Right kidney (tissue), 1 donor: ENCODE data around the gene BCL2L11.

Source experiments
- DNase-seq: peaks from one replicate; pipeline ENCODE4 v3.0.0-alpha.2; 2016

Gene BCL2L11

DNA sequence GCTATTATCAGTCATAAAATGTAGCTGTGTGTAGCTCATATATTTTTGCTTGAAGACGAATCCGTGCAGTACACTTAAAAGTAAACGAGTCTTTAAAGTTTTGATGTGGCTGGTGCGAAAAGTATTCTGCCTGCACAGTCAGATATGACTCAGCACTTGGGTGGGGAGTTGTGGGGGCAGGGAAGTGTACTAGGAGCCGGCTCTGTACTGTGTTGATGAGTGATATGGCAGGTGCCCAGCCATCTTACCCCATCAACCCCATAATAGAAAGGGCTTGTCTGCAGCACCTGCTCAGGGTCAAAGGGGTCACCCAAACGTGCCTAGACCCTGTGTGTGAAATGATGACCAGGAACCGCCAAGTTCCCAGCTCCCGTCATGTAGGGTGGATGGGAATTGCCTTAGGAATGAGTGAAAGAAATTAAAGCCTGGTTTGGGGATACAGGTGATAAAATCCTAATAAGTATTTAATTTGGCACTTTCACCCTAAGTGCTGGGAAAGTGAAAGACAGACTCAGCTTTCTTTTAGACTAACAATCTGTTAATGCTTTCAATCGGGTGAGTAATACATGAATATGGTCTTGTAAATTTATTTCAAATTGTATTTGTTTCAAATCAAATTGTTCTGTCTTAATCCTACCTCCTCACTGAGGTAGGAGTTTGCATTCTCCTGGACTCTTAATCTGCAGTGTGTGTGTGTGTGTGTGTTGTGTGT lies 48.0 kb downstream of the BCL2L11 start:
- no peak for DNase-seq

DNA sequence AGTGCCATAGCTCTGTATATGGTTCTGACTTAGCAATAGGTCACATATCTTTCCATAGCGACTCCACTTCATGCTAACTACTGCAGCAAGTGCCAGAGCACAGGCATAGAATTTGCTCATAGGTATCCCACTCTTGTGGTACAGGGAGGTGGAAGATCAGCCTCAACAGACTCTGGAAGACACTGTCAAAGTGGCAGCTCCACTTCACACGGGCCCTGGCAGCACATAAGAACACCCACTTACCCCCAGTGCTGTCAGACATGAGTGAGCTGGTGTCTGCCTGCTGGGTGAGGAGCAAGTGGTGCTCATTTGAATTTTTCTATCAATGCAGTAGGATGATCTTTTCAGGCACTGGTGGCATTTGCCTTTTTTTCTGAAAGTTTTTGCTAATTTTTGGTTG lies 48.6 kb downstream of the BCL2L11 start:
- DNase-seq = no peak

DNA sequence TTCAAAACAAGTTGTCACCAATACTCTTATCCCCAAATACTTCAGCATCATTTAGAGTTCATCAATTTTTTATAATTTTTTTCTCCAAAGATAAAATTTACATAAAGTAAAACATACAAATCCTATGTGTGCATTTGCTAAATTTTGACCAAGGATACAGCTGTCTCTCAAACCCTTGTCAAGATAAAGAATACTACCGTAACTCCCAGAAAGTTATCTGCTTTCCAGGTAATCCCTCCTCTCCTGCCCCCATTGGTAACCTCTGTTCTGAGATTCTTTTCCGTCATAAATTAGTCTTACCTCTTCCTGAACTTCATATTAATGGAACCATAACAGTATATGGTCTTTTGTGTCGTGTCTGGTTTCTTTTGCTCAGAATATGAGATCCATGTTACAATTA lies 49.2 kb downstream of the BCL2L11 start:
- DNase-seq = no peak

DNA sequence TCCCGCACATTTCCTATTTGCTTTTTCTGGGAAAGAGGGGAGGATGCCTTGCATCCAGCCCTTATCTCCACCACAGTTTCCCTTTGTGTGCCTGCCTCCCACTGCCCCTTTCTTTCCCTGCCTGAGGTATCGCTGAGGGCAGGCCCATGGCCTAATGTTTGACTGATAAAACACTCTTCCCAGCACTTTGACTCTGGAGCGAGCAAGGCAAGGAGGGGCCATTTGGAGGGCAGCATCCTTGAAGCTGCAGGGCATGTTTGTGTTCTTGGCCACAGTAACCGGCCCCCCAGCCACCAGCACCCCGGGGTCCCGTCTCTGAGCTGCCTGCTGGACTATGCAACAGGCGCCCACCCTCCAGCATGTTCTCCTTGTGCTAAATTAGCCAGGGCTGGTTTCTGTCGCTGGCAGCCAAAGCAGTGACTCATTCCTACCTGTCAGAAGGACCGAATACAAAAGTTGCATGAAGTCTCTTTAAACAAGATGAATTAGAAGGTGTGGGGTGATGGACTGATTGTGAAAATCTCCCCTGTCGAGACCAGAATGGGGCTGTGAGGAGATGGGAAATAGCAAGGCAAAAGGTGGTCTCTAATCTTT lies 50.7 kb downstream of the BCL2L11 start:
- DNase-seq = no peak

DNA sequence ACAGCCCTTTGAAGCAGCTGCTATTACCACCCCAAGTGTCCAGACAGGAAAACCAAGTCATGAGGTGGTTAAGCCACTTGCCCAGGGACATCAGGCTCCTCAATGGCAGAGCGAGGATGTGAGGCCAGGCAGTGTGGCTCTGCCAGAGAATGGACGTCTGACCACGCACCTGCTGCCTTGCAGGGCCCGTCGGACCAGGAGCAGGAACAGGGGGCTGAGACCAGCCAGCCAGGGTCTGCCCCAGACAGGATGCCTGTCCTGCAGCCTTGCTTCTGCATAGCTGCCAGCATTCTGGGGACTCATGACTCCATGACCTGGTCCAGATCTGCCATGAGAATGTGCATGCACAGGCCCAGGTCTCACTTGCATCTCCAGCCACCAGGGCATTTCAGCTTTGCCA lies 52.0 kb downstream of the BCL2L11 start:
- no peak for DNase-seq

DNA sequence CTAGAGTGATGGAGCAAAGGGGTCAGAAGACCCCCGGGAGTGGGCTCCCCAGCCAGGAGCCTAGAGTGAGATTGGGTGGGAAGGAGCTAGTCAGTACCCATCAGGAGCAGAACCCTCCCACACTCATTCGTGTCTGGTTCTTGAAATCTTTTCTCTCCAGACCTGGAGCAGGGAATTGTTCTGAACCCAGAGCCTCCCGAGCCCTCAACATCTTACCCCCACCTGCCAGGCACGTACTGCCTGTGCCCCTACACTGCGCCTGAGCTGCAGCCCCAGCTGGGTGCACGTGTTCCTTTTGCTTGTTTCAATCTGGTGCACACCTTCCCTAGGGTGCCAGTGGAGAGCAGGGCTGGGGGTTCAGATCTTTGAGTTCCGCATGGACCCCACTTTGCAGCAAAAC lies 52.6 kb downstream of the BCL2L11 start:
- DNase-seq = no peak

- DNase-seq = no peak
These were observed 53.1 kb downstream of the BCL2L11 start for GRCh38 chr2:111173856-111174255.

- no peak for DNase-seq
These were observed 54.9 kb downstream of the BCL2L11 start for GRCh38 chr2:111175615-111176014.

- DNase-seq = no peak
These were observed 55.7 kb downstream of the BCL2L11 start for GRCh38 chr2:111176388-111176787.

- DNase-seq = no peak
These were observed 56.2 kb downstream of the BCL2L11 start for GRCh38 chr2:111176867-111177266.

DNA sequence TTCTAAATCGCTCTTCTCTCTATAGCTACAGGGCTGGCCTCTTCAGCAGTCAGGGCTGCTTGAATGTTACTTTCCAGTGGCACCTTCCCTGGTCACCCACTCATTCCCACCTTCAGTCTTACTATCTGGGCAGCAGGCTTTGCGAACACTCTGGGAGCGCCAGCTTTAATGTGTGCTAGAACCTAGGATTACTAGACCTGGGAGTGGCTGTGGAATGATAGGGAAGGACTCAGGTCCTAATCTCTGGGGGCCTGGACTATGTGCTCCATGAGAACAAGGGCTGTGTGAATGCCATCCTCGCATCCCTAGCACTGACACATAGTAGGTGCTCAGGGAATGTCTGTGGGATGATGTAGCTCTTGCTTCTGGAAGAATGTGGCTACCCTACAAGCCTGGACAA lies 57.6 kb downstream of the BCL2L11 start:
- no peak for DNase-seq

GRCh38 chr2:111178730-111179405 lies 58.2 kb downstream of the BCL2L11 start:
- no peak for DNase-seq

- no peak for DNase-seq
These were observed 61.4 kb downstream of the BCL2L11 start for GRCh38 chr2:111182121-111182520.

DNA sequence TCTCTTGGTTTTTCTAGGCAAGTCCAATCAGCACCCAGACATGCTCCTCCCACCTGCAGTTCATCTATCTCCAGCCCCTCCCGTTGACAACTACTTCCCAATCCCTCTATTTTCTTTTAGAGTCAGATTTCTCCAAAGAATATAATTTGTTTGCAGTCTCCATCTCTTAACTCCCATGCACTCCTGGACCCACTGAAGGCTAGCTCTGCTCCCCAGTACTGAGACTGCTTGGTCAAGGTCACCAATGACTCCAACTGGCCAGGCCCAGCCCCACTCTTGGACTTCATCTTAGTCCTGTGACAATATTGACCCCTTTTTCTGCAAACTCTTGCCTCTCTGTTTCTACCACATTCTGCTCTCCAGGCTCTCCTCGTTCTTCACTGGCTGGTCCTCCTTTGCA lies 62.0 kb downstream of the BCL2L11 start:
- no peak for DNase-seq

- no peak for DNase-seq
These were observed 64.1 kb downstream of the BCL2L11 start for GRCh38 chr2:111184725-111185310.

DNA sequence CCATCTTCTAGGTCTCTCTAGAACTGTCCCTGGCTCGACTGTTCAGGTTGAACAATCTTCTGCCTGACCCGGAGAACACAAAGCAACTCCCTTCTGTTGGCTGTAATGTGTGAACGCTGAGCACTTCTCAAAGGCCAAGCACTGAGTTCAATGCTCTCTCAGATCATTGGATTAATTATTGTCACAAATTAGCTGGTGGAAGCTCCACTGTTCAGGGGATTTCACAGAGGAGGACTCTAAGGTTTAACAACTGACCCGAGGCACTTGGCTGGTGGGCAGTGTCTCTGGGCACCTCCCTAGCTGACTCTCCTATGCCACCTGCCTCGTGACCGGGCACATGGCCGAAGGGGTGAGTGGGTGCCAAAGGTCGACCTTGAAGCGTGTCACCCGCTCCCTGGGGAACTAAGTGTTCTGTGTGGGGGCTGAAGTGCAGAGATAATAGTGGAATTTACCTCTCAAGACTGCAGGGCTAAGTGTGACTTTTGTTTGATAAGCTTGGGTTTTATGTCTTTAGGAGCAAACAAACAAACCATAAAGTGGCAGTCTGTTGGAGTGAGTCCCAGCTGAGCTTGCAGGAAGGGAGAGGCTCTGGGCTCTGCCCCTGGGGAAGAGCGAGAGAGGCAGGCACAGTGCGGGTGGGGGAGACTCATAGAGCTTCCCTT lies 64.8 kb downstream of the BCL2L11 start:
- peak; percentile 37 for DNase-seq

DNA sequence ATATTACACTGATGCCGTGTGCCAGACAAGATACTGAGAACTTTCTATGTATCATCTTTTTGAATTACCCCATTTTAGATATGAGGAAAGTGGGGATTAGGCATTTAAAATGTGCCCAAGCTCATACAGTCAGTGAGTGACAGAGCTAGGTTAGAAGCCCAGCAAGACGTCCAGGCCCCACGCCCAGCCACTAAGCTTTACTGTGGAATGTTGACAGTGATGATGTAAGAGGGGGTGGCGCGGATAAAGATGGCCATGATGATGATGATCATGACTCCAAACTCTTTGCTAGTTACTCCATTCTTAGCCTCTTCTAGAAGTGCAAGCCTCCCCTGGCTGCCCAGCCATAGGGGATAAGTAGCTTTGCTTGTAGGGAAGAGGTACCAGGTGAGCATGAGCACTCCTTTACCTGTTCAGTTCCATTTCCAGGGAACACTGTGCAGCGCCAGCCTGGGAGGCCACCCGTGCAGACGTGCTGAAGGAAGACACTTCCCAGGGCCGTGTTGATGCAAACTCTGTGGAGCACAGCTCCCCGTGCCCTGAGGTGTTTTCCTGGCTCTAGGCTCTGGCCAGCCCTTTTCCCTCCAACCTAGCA lies 65.5 kb downstream of the BCL2L11 start:
- no peak for DNase-seq

DNA sequence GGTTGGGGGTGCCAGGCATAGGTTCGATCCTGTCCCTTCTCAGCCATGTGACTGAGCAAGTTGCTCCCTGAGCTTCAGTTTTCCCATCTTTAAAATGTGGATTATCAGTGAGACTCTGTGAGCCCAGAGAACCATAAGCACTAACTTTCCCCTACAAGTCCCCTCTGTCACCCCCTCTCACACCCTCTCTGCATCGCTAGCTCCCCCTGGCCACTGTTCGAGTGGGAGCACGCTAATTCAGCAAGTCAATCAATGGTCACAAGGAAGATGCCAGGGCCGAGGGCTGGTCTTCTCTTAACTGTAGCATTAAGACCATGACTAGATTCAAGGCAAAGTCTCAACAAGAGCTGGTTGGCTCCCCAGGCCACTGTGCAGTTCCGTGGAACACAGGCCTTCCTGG lies 66.2 kb downstream of the BCL2L11 start:
- no peak for DNase-seq

GRCh38 chr2:111188681-111189080 lies 68.0 kb downstream of the BCL2L11 start:
- DNase-seq = no peak

GRCh38 chr2:111189106-111189505 lies 68.4 kb downstream of the BCL2L11 start:
- DNase-seq = no peak

DNA sequence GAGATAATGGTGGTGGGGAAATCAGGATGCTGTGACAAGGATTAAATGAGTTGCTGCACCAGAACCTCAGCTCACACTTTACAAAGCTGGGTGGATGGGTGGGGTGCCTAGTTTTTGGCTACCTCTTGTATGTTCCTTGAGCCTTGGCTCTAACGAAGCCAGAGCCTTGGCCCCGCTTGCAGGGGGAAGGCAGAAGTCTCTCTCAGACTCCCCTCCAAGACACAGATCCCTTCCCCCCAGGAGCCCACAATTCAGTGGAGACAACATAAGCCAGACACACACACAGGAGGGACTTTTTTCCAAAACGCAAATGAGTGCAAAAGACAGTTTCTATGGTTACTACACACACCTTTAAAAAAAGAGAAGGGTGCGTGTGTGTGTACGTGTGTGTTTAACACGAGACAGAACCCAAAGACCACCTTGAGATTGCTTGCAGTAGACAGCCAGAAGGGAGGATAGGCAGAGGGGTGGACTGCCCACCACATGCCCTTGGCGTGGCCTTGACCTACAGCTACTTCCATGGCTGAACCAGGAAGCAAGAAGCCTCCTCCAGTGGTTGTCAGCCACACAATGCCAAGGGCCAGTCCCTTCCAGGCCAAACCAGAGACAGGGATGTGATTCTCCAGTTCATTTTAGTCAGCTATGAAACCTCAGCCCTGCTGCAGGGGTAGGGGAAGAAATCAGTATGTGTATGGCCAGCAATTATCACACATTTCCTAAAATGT lies 70.3 kb downstream of the BCL2L11 start:
- no peak for DNase-seq

DNA sequence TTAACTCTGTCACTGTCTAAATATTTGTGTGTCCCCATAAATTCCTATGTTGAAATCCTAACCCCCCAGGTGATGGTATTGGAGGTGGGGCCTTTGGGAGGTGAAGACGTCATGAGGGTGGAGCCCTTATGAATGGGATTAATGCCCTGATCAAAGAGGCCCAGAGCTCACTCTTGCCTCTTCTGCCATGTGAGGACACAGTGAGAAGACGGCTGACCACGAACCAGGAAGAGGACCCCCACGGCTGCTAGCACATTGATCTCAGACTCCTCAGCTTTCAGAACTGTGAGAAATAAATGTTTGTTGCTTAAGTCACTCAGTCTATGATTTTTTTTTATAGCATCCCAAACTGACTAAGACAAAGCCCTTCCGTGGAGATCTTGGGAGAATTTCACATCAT lies 71.2 kb downstream of the BCL2L11 start:
- DNase-seq = no peak
